ENCODE measurements around the gene BMAL1. TPM values are rescaled to one million over a fixed set of nuclear protein-coding genes. Genes with fewer than 3 reads are reported as not detected.

Gene BMAL1
- total RNA-seq, 1 experiment from 2014 or later, result 3.3 TPM

GRCh38 chr11:13378316-13378715, 100.7 kb downstream of the BMAL1 start:
- H3K27ac Mint-ChIP-seq, result no peak overlapping the region
- H2BK5ac ChIP-seq (ENCODE audit: insufficient read length, low read length), result no peak overlapping the region
- no peaks in the 10 kb centered on the region for H3K79me2 ChIP-seq (ENCODE audit: insufficient read depth, low read length)
- H3K36me3 Mint-ChIP-seq (ENCODE audit: insufficient read depth in 1 of 3, low read depth in 3 of 3), result no peaks in the 10 kb centered on the region; a peak in 1 of 7 replicates
- H3K14ac ChIP-seq (ENCODE audit: insufficient read depth, low read length), result no peak overlapping the region
- H4K5ac ChIP-seq (ENCODE audit: insufficient read length, low read depth, low read length), result no peak overlapping the region
- no peak overlapping the region for H3K27ac ChIP-seq (ENCODE audit: insufficient read length, low read depth, low read length)
- no peaks in the 10 kb centered on the region for H3K27me3 ChIP-seq (ENCODE audit: insufficient read depth, low read length)
- peaks cover 7 to 8% of the 10 kb centered on the region in 2 experiments for H3K4me1 Mint-ChIP-seq
- no peaks in the 10 kb centered on the region for H3K27me3 Mint-ChIP-seq (ENCODE audit: low read depth)
- H2BK20ac ChIP-seq (ENCODE audit: low read depth, low read length, poor library complexity, severe bottlenecking), result no peak overlapping the region
- H3K9me3 Mint-ChIP-seq, result no peaks in the 10 kb centered on the region
- no peak overlapping the region for H3K4ac ChIP-seq (ENCODE audit: low read depth, low read length)
- H3K56ac ChIP-seq (ENCODE audit: insufficient read length, low read depth, low read length), result no peak overlapping the region
- no peak for TF ChIP-seq CTCF (conservative IDR thresholded peaks at IDR 0.05)
- no peaks in the 10 kb centered on the region for H4K20me1 ChIP-seq (ENCODE audit: control insufficient read depth, insufficient read depth, insufficient read length)
- no peak overlapping the region for H2AFZ ChIP-seq (ENCODE audit: low read length)
- no peak overlapping the region for H2BK120ac ChIP-seq (ENCODE audit: low read depth, low read length, poor library complexity, severe bottlenecking)
- H4K8ac ChIP-seq (replicated peaks; ENCODE audit: insufficient read length, low read depth, low read length), result no peak overlapping the region
- no peak overlapping the region for H3K18ac ChIP-seq (ENCODE audit: insufficient read length, low read depth, low read length)
- no peak for DNase-seq
- no peak overlapping the region for H3K4me2 ChIP-seq (ENCODE audit: insufficient read depth, insufficient read length, low read length)
- no peak overlapping the region for H2BK15ac ChIP-seq (ENCODE audit: low read depth, low read length)
- H3K4me3 Mint-ChIP-seq, result no peak overlapping the region
- H3K9me3 ChIP-seq (ENCODE audit: control insufficient read depth, low read depth, low read length), result no peaks in the 10 kb centered on the region
- no peaks in the 10 kb centered on the region for H3K23me2 ChIP-seq (ENCODE audit: insufficient read length, low read depth, low read length, poor library complexity, severe bottlenecking)
- H3T11ph ChIP-seq (ENCODE audit: low read length), result no peak overlapping the region
- no CpG with 5 or more reads among the region's 2 CpGs for WGBS (ENCODE audit: extremely low coverage, insufficient read length, low lambda C conversion rate)
- no peaks in the 10 kb centered on the region for H3K4me1 ChIP-seq (ENCODE audit: insufficient read depth, low read length)
- no peak overlapping the region for H3K23ac ChIP-seq (ENCODE audit: insufficient read length, low read depth, low read length)
- no peak overlapping the region for H2AK5ac ChIP-seq (ENCODE audit: insufficient read length, low read length)
- H2BK12ac ChIP-seq (ENCODE audit: insufficient read length, low read depth, low read length), result no peak overlapping the region
- H3K79me1 ChIP-seq (ENCODE audit: insufficient read depth, low read depth, low read length, poor library complexity, severe bottlenecking), result no peaks in the 10 kb centered on the region
- H4K91ac ChIP-seq (ENCODE audit: insufficient read length, low read depth, low read length), result no peak overlapping the region
- no peak overlapping the region for H3K9ac ChIP-seq (ENCODE audit: extremely low read depth, insufficient read length, low read length)
